Nephron progenitor cell (in vitro differentiated cells): ENCODE measurements around the gene TMPRSS7.
A peak's percentile ranks its signal among the peaks of the same experiment; 100 is the strongest.

Experiments used
- DNase-seq: peaks from one replicate; pipeline ENCODE4 v3.0.0; 2021
- H3K27ac Mint-ChIP-seq: 2 replicates; pipeline ENCODE4 v1.8.0; 2021; ENCODE audit warnings: mild to moderate bottlenecking, moderate library complexity, mixed read lengths
- H3K27me3 Mint-ChIP-seq: 2 replicates; pipeline ENCODE4 v1.8.0; 2021; ENCODE audit warnings: mild to moderate bottlenecking, low read depth, mixed read lengths; ENCODE audit not compliant: poor library complexity
- H3K36me3 Mint-ChIP-seq: 2 replicates; pipeline ENCODE4 v1.8.0; 2021; ENCODE audit warnings: low read depth, mixed read lengths
- H3K4me1 Mint-ChIP-seq: 2 replicates; pipeline ENCODE4 v1.8.0; 2021; ENCODE audit warnings: mixed read lengths
- H3K4me3 Mint-ChIP-seq: 2 replicates; pipeline ENCODE4 v1.8.0; 2021; ENCODE audit warnings: mild to moderate bottlenecking, moderate library complexity, mixed read lengths
- H3K9me3 Mint-ChIP-seq: 2 replicates; pipeline ENCODE4 v1.8.0; 2021; ENCODE audit warnings: mild to moderate bottlenecking, moderate library complexity, mixed read lengths
- TF ChIP-seq, protein P1 (sequence below): fragments of 200-600 bp; sonication (generic); IDR thresholded peaks from 2 replicates; pipeline ENCODE4 v1.5.0; 2021; ENCODE audit warnings: antibody characterized with exemption

The TMPRSS7 gene

DNA sequence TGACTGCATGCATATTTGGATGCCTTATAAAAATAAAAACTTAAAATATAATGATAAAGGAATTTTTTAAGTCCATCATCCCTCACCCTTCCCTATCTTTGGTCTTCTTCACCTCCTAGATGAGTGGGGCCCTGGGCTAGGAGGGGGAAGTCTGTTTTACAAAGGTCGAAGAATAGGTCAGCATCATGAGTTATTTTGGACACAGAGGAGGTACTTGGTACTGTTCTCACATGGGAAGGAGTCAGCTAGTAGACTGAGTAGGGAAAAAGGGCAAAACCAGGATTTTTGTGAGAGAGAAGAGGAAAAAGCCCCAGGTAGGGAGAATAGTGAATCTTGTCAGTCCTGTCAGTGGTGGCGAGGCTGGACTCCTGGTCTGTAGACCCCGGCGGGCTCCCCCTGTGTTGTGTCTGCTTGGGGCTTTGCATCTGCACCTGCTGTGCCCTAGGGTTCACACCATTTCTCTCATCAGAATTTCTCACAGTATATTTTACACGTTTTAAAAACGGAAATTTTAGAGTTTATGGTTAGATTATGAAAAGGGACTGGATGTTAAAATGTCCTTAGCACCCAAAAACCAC is 81.4 kb downstream of the TMPRSS7 start:
- Mint-ChIP-seq H3K36me3 (peaks cover 95% of the 10 kb centered on the region), H3K4me1 (peaks cover 73% of the 10 kb centered on the region), H3K27ac (peak overlapping the region; percentile 91), H3K27me3 (no peaks in the 10 kb centered on the region), H3K9me3 (no peaks in the 10 kb centered on the region), H3K4me3 (no peak overlapping the region)
- TF ChIP-seq, protein P1, sequence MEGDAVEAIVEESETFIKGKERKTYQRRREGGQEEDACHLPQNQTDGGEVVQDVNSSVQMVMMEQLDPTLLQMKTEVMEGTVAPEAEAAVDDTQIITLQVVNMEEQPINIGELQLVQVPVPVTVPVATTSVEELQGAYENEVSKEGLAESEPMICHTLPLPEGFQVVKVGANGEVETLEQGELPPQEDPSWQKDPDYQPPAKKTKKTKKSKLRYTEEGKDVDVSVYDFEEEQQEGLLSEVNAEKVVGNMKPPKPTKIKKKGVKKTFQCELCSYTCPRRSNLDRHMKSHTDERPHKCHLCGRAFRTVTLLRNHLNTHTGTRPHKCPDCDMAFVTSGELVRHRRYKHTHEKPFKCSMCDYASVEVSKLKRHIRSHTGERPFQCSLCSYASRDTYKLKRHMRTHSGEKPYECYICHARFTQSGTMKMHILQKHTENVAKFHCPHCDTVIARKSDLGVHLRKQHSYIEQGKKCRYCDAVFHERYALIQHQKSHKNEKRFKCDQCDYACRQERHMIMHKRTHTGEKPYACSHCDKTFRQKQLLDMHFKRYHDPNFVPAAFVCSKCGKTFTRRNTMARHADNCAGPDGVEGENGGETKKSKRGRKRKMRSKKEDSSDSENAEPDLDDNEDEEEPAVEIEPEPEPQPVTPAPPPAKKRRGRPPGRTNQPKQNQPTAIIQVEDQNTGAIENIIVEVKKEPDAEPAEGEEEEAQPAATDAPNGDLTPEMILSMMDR, result no peak
- DNase-seq, result no peak

DNA sequence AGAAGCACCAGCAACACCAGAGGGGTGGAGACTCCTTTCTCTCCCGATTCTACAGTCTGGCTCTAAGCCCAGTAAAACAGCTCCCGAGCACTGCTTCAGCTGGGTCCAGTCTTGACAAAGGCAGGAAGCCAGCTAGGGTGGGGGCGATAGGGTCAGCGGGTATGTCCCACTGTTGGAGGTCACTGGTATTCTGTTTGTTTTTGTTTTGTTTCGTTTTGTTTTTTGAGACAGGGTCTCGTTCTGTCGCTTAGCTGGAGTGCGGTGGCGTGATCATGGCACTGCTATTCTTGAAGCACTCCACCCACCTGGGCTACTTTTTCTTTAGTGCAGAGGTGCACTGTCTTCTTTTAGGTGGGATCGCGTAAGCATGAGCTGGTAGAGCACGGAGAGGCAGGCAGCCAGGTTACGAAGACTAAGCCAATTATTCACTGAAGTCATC is 82.2 kb downstream of the TMPRSS7 start:
- Mint-ChIP-seq H3K27me3 (no peaks in the 10 kb centered on the region), H3K36me3 (peaks cover 93% of the 10 kb centered on the region), H3K4me1 (peaks cover 70% of the 10 kb centered on the region), H3K9me3 (no peaks in the 10 kb centered on the region), H3K4me3 (no peak overlapping the region), H3K27ac (peak overlapping the region; percentile 92)
- no peak for DNase-seq
- TF ChIP-seq, protein P1, result no peak

DNA sequence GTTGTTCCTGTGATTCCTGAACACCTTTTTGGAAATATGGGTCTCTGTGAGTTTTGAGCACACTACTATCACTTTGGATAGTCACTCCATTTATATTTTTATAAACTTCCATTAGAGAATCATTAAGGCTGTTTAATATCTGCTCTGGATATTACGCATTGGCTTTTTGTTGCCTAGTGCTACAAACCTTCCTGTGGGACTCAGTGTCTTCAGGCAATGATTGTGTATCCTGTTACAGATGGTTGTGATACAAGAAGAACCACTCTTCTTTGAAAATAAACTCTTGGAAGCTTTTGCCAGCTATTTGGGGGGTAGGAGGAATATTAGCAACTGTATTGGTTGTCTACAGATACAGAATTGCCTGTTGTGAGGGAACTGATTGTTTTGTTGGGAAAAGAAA is 82.9 kb downstream of the TMPRSS7 start:
- peaks cover 67% of the 10 kb centered on the region for H3K4me1 Mint-ChIP-seq
- peak overlapping the region; percentile 17 for H3K27ac Mint-ChIP-seq
- TF ChIP-seq, protein P1, result no peak
- no peak for DNase-seq
- no peaks in the 10 kb centered on the region for H3K9me3 Mint-ChIP-seq
- H3K27me3 Mint-ChIP-seq, result no peaks in the 10 kb centered on the region
- no peak overlapping the region for H3K4me3 Mint-ChIP-seq
- peaks cover 91% of the 10 kb centered on the region for H3K36me3 Mint-ChIP-seq

DNA sequence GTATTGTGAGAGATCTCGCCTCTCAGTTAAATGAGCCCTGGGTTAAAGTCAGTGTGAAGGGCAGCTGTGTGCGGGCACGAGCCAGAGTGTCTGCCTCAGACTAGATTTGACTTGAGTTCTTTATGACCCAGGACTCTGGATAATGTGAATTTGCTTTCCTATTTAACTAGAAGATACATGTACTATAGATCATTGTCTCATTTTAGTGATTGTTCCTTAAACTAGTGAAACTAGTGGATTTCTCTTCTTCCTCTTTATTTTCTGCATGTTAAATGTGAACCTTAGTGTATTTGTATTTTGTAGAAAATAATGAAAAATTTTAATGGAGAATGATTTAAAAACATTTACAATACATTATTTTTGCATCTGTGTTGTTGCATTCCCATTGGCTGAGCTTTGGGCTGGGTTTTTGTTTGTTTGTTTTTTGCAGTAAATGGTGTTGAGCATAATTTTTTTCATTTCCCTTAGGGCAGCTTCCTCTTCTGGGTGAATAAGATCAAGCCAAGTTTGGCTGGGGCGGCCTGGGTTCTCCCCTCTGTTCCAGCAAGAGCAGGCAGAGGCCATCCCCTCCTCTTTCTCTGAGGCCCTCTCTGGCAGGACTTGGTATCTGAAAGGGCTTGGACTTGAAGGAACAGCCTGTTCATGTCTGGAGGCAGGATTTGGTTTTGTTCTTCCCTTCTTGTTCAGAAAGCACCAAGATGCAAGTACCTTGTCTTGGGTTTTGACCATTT is 83.5 kb downstream of the TMPRSS7 start:
- H3K36me3 Mint-ChIP-seq, result peaks cover 91% of the 10 kb centered on the region
- H3K4me3 Mint-ChIP-seq, result no peak overlapping the region
- peak overlapping the region; percentile 59 for H3K27ac Mint-ChIP-seq
- H3K9me3 Mint-ChIP-seq, result no peaks in the 10 kb centered on the region
- H3K27me3 Mint-ChIP-seq, result no peaks in the 10 kb centered on the region
- TF ChIP-seq, protein P1, result no peak
- no peak for DNase-seq
- H3K4me1 Mint-ChIP-seq, result peaks cover 71% of the 10 kb centered on the region

DNA sequence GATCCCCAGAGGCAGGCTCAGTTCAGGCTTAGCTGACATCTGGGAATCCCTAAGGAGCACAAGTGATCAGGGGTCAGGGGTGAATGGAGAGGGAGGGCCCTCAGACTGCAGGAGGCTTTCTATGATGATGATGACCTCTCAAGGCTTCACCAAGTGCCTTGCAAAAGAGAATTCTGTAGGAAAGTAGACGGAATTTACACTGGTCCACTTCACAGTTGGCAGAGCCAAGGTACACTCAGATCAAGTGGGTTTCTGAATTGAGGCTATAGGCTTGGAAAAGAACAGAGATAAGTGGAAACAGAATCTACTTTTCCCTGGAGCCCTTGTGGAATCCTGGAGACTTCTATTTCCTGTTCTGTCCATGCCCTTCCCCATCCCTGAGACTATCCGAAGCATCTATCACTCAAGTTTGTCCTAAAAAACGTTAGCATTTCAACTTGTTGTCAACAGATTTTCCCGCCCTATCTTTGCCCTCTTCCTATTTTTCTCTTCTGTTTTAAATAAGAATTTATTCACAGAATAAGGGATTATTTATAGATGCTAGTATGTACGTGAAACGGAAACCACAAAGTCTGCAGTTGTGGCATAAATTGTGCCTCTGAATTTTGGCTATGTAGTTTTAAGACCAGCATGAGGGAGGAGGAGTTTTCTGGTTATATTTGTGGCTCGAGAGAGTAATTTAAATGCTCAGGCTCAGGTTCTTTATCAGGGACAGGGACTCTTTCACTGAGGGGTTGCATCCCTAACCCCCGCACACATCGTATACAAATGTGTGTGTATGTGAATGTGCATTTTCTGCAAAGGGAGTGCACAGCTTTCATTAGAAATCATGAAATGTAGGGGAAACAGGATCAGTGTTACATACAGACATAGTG is 85.7 kb downstream of the TMPRSS7 start:
- Mint-ChIP-seq H3K27ac (peak overlapping the region; percentile 96), H3K4me1 (peaks cover 79% of the 10 kb centered on the region), H3K36me3 (peaks cover 80% of the 10 kb centered on the region), H3K4me3 (no peak overlapping the region), H3K27me3 (no peaks in the 10 kb centered on the region), H3K9me3 (no peaks in the 10 kb centered on the region)
- DNase-seq, result no peak
- TF ChIP-seq, protein P1, result no peak
